ENCODE results near the gene NEK10. TPM values are rescaled to one million over a fixed set of nuclear protein-coding genes. Genes with fewer than 3 reads are reported as not detected.

The NEK10 gene
- total and polyA plus RNA-seq, 12 donors: 0.16 to 4.8 (median 0.65) TPM

DNA sequence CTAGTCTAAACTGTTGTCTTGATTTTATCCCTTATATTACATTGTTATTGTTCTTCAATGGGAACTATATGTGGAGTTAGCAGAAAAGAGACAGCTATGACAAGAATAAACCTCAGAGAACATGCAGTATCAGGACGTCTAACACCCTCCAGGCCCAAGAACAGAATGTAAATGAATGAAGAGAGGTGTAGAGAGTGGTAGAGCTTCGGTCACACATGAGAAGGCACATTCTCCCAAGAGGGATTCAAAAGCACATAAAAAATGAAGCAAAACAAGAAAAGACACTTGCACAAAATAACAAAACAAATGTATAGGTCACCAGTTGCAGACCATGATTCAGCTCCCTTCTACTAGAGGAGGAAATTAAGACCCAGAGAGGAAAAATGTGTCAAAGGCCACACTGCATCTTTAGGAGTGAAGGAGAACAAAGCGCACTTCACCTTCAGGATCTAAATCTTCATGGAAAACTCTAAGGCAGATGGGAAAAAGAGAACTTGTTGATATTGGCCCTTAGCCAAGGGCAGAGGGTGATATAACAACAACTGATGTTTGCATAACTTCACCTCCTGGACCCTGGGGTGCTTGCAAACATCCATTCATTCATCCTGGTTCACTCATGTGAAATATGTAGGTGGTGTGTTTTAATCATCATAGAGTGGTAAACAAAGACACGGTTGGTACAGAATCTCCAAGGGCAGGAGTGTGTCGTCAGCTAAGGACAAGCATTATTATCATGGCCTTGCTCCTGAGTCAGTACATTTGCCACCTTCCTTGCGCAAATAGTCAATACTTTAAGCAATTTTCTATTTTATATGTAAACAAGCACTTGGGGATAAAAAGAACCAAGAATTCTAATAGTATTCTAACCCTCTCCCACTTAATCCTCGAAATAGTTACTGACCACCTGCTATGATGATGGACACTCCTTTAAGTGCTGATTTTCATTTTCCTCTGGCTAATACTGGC is 8.8 kb downstream of the NEK10 start:
- Histone ChIP-seq H3K36me3 (replicated peaks in 1 of 2) (no peaks in the 10 kb centered on the region), H3K9me3 (replicated peaks in 1 of 3) (no peaks in the 10 kb centered on the region), H3K4me1 (replicated peaks in 1 of 2) (peaks cover 0 to 22% of the 10 kb centered on the region in 2 donors), H3K27me3 (no peaks in the 10 kb centered on the region), H3K27ac (peak overlapping the region in 1 of 5 donors; percentile 7), H3K4me3 (no peak overlapping the region)
- TF ChIP-seq, protein P1, sequence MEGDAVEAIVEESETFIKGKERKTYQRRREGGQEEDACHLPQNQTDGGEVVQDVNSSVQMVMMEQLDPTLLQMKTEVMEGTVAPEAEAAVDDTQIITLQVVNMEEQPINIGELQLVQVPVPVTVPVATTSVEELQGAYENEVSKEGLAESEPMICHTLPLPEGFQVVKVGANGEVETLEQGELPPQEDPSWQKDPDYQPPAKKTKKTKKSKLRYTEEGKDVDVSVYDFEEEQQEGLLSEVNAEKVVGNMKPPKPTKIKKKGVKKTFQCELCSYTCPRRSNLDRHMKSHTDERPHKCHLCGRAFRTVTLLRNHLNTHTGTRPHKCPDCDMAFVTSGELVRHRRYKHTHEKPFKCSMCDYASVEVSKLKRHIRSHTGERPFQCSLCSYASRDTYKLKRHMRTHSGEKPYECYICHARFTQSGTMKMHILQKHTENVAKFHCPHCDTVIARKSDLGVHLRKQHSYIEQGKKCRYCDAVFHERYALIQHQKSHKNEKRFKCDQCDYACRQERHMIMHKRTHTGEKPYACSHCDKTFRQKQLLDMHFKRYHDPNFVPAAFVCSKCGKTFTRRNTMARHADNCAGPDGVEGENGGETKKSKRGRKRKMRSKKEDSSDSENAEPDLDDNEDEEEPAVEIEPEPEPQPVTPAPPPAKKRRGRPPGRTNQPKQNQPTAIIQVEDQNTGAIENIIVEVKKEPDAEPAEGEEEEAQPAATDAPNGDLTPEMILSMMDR (IDR thresholded peaks at IDR 0.05): no peak
- no peak for TF ChIP-seq POLR2A (IDR thresholded peaks at IDR 0.05)
- DNase-seq: no peak
- intact Hi-C loops (cut with DNase I): loop anchor here in 1 of 2 donors (10.0 kb wide), 1 partner anchor 324 kb away; no protein-coding TSS in a partner anchor
- WGBS, 4 donors: 59 to 60% (median 59%) methylated on average over 7 of the region's 7 CpGs

DNA sequence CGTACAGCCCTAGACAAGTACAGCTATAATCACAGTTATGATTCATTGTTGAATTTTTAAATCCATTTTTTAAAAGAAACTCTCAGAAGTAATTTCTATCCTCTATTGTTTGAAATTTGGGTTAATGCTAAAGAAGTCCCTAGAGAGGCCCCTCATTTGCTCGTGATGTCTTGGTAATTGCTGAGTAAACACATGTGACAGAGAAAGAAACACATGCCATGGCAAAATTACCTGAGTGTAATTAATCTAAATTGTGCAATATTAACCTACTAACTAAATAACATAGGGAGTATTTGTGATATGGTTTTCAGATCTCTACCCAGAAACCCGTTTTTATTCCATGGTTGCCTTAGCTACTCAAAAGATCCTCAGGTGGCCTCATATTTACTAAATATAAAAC is 10.8 kb downstream of the NEK10 start:
- intact Hi-C loops (cut with DNase I): no loop called here
- Histone ChIP-seq H3K4me1 (replicated peaks in 1 of 2) (peaks cover 0 to 22% of the 10 kb centered on the region in 2 donors), H3K27me3 (no peaks in the 10 kb centered on the region), H3K36me3 (replicated peaks in 1 of 2) (no peaks in the 10 kb centered on the region), H3K27ac (no peak overlapping the region), H3K4me3 (no peak overlapping the region), H3K9me3 (replicated peaks in 1 of 3) (no peaks in the 10 kb centered on the region)
- 58 to 71% (median 67%) methylated on average over 3 of the region's 3 CpGs for WGBS, 4 donors
- no peak for DNase-seq
- TF ChIP-seq POLR2A (IDR thresholded peaks at IDR 0.05): no peak
- TF ChIP-seq, protein P1 (IDR thresholded peaks at IDR 0.05): no peak

DNA sequence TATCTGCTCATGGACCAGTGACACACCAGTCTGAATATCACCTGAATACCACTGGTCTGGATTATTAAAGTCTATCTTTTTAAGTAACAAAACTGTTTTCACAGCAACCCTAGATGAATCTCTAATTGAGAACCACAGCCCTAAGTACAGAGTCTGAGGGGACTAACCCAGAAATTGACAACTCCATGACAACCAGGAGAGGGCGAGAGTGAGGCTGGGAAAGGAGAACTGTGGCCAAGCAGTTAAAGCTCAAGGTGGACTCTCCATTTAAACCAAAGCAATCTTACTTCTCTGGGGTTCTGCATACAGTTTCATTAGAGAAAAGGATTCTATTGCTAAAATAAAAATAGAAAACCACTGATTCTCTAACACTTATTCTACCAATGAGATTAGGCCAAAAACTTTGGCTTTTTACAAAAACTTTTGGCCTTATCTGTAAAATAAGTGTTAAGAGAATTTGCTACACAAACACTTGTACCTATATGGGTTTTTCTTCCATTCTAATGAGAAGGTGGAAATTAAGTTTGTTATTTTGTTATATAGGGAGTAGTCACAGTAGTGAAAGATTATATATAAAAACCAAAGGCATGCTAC is 11.4 kb downstream of the NEK10 start:
- H3K36me3 ChIP-seq (replicated peaks in 1 of 2): no peaks in the 10 kb centered on the region
- H3K27ac ChIP-seq: no peak overlapping the region
- TF ChIP-seq, protein P1 (IDR thresholded peaks at IDR 0.05): peak; percentile 33 to 69 (median 64)
- TF ChIP-seq POLR2A (IDR thresholded peaks at IDR 0.05): no peak
- H3K9me3 ChIP-seq (replicated peaks in 1 of 3): no peaks in the 10 kb centered on the region
- 11 to 28% (median 20%) methylated on average over 1 of the region's 1 CpG for WGBS, 4 donors
- no peak overlapping the region for H3K4me3 ChIP-seq
- DNase-seq: peak; percentile 56 to 76 (median 65)
- intact Hi-C loops (cut with DNase I): no loop called here
- peaks cover 0 to 22% of the 10 kb centered on the region in 2 donors for H3K4me1 ChIP-seq (replicated peaks in 1 of 2)
- no peaks in the 10 kb centered on the region for H3K27me3 ChIP-seq

DNA sequence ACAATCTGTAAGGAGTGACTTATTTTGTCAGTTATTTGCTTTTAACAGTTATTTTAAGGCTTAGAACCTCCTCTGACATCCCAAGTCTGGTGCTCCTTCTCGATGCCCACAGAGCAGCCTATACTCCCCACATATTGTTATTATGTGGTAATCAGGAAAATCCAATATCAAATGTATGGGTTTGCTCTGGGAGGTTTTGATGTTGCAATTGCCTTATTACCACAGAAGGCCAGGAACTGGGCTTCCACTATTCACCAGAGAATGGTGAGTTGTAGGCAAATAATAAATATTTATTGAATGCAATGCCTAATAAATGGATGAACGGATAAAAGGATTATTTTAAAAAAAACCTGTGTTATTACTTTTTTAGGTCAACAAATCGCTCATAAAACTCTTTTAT is 12.2 kb downstream of the NEK10 start:
- WGBS, 4 donors: 74 to 79% (median 75%) methylated on average over 3 of the region's 3 CpGs
- H3K4me1 ChIP-seq (replicated peaks in 1 of 2): peaks cover 0 to 22% of the 10 kb centered on the region in 2 donors
- TF ChIP-seq POLR2A (IDR thresholded peaks at IDR 0.05): no peak
- TF ChIP-seq, protein P1 (IDR thresholded peaks at IDR 0.05): no peak
- H3K27me3 ChIP-seq: no peaks in the 10 kb centered on the region
- H3K9me3 ChIP-seq (replicated peaks in 1 of 3): no peaks in the 10 kb centered on the region
- no peak overlapping the region for H3K27ac ChIP-seq
- H3K4me3 ChIP-seq: no peak overlapping the region
- intact Hi-C loops (cut with DNase I): no loop called here
- DNase-seq: no peak
- no peaks in the 10 kb centered on the region for H3K36me3 ChIP-seq (replicated peaks in 1 of 2)

Measured in adrenal gland (tissue), 12 donors.